Measurements from ENCODE around the gene BPIFA3.

BPIFA3 gene

GRCh38 chr20:33262658-33263065 is 45.5 kb downstream of the BPIFA3 start:
- no peak for DNase-seq (ENCODE audit: low read depth in 2 of 2)

DNA sequence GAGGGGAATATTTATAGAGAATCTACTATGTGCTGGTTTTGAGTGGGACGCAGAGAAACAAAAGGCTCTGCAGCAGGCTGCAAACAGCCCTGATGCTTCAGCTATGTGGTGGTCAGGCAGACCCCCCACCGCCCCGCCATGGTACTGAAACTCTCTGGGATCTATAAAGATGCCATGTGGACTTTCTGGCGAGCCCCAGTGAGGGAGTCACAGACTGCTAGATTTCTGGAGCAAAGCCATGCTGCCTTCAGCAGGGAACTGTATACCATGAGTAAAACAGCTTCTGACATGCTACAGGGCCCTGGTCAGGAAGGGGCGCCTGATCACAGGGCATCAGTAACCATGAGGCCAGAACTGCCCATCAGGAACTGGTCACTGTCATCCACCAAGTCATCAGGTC is 46.6 kb downstream of the BPIFA3 start:
- no peak for DNase-seq (ENCODE audit: low read depth in 2 of 2)

- DNase-seq (ENCODE audit: low read depth in 2 of 2) = no peak
Measured at GRCh38 chr20:33267701-33268100, 50.5 kb downstream of the BPIFA3 start.

DNA sequence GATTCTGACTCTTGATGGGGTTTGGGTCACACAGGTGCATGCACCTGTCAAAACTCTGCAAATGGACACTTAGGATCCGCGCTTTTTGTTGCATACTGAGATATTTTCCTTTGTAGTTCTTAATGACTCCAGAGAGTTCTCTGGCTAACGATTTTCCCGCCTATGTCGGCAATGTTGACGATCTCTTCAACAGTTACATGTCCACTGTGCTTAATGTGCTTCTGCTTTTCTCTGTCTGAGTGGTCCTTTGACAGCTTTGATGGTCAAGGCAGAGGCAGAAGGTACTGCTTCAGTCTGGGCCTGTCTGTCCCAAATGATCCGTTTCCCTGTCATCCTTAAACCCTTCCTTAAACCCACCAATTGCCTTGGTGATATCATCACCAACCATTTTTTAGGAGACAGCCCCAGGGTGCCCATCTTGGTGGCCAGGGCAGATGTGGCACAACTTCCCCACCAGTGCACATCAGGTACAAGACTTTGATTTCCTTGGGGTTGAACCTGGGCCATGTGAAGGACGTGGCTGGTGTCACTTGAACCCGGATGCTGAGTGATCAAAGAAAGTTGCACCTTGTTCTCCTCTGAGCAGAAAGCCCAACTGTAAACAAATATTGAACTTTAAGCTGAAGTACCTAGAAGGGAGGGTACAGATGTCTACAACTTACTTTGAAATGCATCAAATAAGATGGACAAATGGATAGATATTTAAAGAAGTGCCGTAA is 55.2 kb downstream of the BPIFA3 start:
- no peak for DNase-seq (ENCODE audit: low read depth in 2 of 2)

- DNase-seq (ENCODE audit: low read depth in 2 of 2) = no peak
Measured at GRCh38 chr20:33273117-33273851, 56.1 kb downstream of the BPIFA3 start.

DNA sequence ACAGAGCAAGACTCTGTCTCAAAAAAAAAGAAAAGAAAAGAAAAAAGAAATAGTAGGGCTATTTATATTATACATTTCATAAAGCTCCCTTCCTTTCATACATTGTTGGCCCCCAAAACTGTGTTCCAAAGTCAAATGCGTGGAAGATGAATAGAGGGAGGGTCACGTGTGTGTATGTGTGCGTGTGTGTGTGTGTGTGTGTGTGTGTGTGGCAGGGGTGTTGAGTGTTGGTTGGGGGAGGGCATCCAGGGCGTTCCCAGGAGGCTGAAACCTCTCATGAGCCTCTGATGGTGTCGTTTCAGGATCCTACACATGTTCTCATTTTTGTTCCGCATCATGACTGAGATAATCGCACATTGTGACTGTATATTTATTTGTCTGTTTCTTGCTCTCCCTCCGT is 58.1 kb downstream of the BPIFA3 start:
- no peak for DNase-seq (ENCODE audit: low read depth in 2 of 2)

GRCh38 chr20:33275871-33276270 is 58.7 kb downstream of the BPIFA3 start:
- DNase-seq (ENCODE audit: low read depth in 2 of 2) = no peak

GRCh38 chr20:33276303-33277113 is 59.4 kb downstream of the BPIFA3 start:
- no peak for DNase-seq (ENCODE audit: low read depth in 2 of 2)
